HEK293 (cell line): ENCODE results near the gene SMIM7.

Experiments used
- BCL11B ChIP-seq: fragments of 450-650 bp; formaldehyde crosslinking; IDR thresholded peaks from 2 replicates; pipeline ENCODE4 v1.5.1; 2016; ENCODE audit warnings: low read depth, missing biosample characterization, missing genetic modification characterization
- EGR2 ChIP-seq: fragments of 450-650 bp; formaldehyde crosslinking; IDR thresholded peaks from 2 replicates; pipeline ENCODE4 v1.5.1; 2016; ENCODE audit warnings: low read depth, missing biosample characterization, missing genetic modification characterization
- GLI4 ChIP-seq: fragments of 450-650 bp; formaldehyde crosslinking; IDR thresholded peaks from 2 replicates; pipeline ENCODE4 v1.5.1; 2016; ENCODE audit warnings: missing biosample characterization, missing genetic modification characterization
- GLIS2 ChIP-seq: fragments of 450-650 bp; formaldehyde crosslinking; IDR thresholded peaks from 2 replicates; pipeline ENCODE4 v1.5.1; 2016; ENCODE audit warnings: missing biosample characterization, missing genetic modification characterization
- KLF16 ChIP-seq: fragments of 450-650 bp; formaldehyde crosslinking; IDR thresholded peaks from 2 replicates; pipeline ENCODE4 v1.5.1; 2017; ENCODE audit warnings: missing biosample characterization, missing genetic modification characterization
- OSR2 ChIP-seq: fragments of 450-650 bp; formaldehyde crosslinking; IDR thresholded peaks from 2 replicates; pipeline ENCODE4 v1.5.1; 2016; ENCODE audit warnings: missing biosample characterization, missing genetic modification characterization
- YY1 ChIP-seq: fragments of 450-650 bp; formaldehyde crosslinking; IDR thresholded peaks from 2 replicates; pipeline ENCODE4 v1.5.1; 2018; ENCODE audit warnings: missing biosample characterization, missing genetic modification characterization
- ZBTB20 ChIP-seq: fragments of 450-650 bp; formaldehyde crosslinking; IDR thresholded peaks from 2 replicates; pipeline ENCODE4 v1.5.1; 2016; ENCODE audit warnings: missing biosample characterization, missing genetic modification characterization
- ZBTB7A ChIP-seq: fragments of 450-650 bp; formaldehyde crosslinking; IDR thresholded peaks from 2 replicates; pipeline ENCODE4 v1.5.1; 2016; ENCODE audit warnings: low read depth, missing biosample characterization, missing genetic modification characterization
- ZNF146 ChIP-seq: fragments of 450-650 bp; formaldehyde crosslinking; IDR thresholded peaks from 2 replicates; pipeline ENCODE4 v1.5.1; 2016; ENCODE audit warnings: missing biosample characterization, missing genetic modification characterization
- ZNF221 ChIP-seq: fragments of 450-650 bp; formaldehyde crosslinking; IDR thresholded peaks from 2 replicates; pipeline ENCODE4 v1.5.1; 2017; ENCODE audit warnings: missing biosample characterization, missing genetic modification characterization, borderline replicate concordance
- ZNF23 ChIP-seq: fragments of 450-650 bp; formaldehyde crosslinking; IDR thresholded peaks from 2 replicates; pipeline ENCODE4 v1.5.1; 2016; ENCODE audit warnings: missing biosample characterization, missing genetic modification characterization, borderline replicate concordance
- ZNF341 ChIP-seq: fragments of 450-650 bp; formaldehyde crosslinking; IDR thresholded peaks from 2 replicates; pipeline ENCODE4; 2016; ENCODE audit warnings: low read depth, missing biosample characterization, missing genetic modification characterization
- ZNF391 ChIP-seq: fragments of 450-650 bp; formaldehyde crosslinking; IDR thresholded peaks from 2 replicates; pipeline ENCODE4 v1.5.1; 2016; ENCODE audit warnings: low read depth, missing biosample characterization, missing genetic modification characterization, borderline replicate concordance
- ZNF394 ChIP-seq: fragments of 450-650 bp; formaldehyde crosslinking; IDR thresholded peaks from 2 replicates; pipeline ENCODE4 v1.5.1; 2016; ENCODE audit warnings: missing biosample characterization, missing genetic modification characterization, mild to moderate bottlenecking, moderate library complexity, borderline replicate concordance
- ZNF501 ChIP-seq: fragments of 450-650 bp; formaldehyde crosslinking; IDR thresholded peaks from 2 replicates; pipeline ENCODE4 v1.5.1; 2016; ENCODE audit warnings: missing biosample characterization, missing genetic modification characterization
- ZNF600 ChIP-seq: fragments of 450-650 bp; formaldehyde crosslinking; IDR thresholded peaks from 2 replicates; pipeline ENCODE4 v1.5.1; 2016; ENCODE audit warnings: missing biosample characterization, missing genetic modification characterization
- ZNF623 ChIP-seq: fragments of 450-650 bp; formaldehyde crosslinking; IDR thresholded peaks from 2 replicates; pipeline ENCODE4 v1.5.1; 2016; ENCODE audit warnings: missing biosample characterization, missing genetic modification characterization
- TF ChIP-seq, protein P1 (sequence below): fragments of 450-650 bp; formaldehyde crosslinking; IDR thresholded peaks from 2 replicates; pipeline ENCODE4 v1.5.1; 2016; ENCODE audit warnings: missing biosample characterization, missing genetic modification characterization
- TF ChIP-seq, protein P2 (sequence below): fragments of 450-650 bp; formaldehyde crosslinking; IDR thresholded peaks from 2 replicates; pipeline ENCODE4 v1.5.1; 2016; ENCODE audit warnings: missing biosample characterization, missing genetic modification characterization
- TF ChIP-seq, protein P3 (sequence below): fragments of 450-650 bp; formaldehyde crosslinking; IDR thresholded peaks from 2 replicates; pipeline ENCODE4 v1.5.1; 2016; ENCODE audit warnings: missing biosample characterization, missing genetic modification characterization
- TF ChIP-seq, protein P4 (sequence below): fragments of 450-650 bp; formaldehyde crosslinking; IDR thresholded peaks from 2 replicates; pipeline ENCODE4 v1.5.1; 2016; ENCODE audit warnings: missing biosample characterization, missing genetic modification characterization, borderline replicate concordance
- TF ChIP-seq, protein P5 (sequence below): fragments of 450-650 bp; formaldehyde crosslinking; IDR thresholded peaks from 2 replicates; pipeline ENCODE4 v1.5.1; 2016; ENCODE audit warnings: missing biosample characterization, missing genetic modification characterization
- TF ChIP-seq, protein P6 (sequence below): fragments of 450-650 bp; formaldehyde crosslinking; IDR thresholded peaks from 2 replicates; pipeline ENCODE4 v1.5.1; 2016; ENCODE audit warnings: missing biosample characterization, missing genetic modification characterization

The SMIM7 gene

DNA sequence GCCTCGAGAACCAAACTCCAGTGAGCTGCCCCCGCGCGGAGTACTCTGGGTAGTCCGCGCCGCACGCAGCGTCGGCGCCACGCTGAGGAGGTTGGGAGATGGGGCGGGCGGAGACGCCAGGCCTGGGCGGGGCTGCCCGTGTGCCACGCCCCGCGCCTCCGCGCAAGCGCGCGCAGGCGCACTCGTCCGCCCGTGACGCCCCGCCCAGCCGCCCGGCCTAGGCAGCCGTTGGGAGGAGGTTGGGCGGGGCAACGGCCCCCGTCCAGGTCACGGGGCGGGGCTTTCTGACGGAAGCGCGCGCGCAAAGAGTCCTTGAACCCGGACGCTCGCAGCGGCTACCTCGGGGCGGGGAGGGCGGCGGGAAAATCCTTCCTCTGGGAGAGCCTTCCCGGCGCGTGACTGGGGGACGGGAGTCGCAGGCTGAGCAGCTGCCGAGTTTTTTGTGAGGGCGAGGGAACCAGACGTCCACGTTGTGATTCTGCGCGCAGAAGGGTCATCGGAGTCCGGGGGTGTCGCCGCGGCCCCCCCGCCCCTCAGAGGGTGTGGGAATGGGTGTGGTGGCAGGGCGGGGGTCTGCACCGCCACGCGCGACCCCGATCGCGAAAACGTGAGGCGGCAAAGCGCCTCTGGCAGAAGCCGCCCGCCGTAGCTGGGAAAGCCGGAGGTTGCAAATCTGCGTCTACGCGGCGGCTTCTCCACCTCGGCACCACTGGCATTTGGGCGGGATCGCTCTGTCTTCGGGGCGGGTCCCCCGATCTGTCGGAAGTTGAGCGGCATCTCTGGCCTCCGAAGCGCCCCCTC lies 31.6 kb downstream of the SMIM7 start, which contains the start of gene MED26 (continued):
- TF ChIP-seq, protein P1, sequence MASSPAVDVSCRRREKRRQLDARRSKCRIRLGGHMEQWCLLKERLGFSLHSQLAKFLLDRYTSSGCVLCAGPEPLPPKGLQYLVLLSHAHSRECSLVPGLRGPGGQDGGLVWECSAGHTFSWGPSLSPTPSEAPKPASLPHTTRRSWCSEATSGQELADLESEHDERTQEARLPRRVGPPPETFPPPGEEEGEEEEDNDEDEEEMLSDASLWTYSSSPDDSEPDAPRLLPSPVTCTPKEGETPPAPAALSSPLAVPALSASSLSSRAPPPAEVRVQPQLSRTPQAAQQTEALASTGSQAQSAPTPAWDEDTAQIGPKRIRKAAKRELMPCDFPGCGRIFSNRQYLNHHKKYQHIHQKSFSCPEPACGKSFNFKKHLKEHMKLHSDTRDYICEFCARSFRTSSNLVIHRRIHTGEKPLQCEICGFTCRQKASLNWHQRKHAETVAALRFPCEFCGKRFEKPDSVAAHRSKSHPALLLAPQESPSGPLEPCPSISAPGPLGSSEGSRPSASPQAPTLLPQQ (tag by site-specific recombination) = peak; percentile 58; the same call in 1 of the 2 replicates
- peak; percentile 38; the same call in 1 of the 2 replicates for TF ChIP-seq ZNF146
- TF ChIP-seq EGR2 (tag by site-specific recombination) = peak; percentile 42; the same call in 1 of the 2 replicates
- TF ChIP-seq ZNF391 (tag by site-specific recombination) = peak; percentile 78; the same call in 1 of the 2 replicates
- peak; percentile 34; the same call in 1 of the 2 replicates for TF ChIP-seq ZBTB20 (tag by site-specific recombination)
- peak; percentile 82 for TF ChIP-seq KLF16 (tag by site-specific recombination)
- peak; percentile 22; the same call in 1 of the 2 replicates for TF ChIP-seq ZNF221 (tag by site-specific recombination)
- TF ChIP-seq, protein P2, sequence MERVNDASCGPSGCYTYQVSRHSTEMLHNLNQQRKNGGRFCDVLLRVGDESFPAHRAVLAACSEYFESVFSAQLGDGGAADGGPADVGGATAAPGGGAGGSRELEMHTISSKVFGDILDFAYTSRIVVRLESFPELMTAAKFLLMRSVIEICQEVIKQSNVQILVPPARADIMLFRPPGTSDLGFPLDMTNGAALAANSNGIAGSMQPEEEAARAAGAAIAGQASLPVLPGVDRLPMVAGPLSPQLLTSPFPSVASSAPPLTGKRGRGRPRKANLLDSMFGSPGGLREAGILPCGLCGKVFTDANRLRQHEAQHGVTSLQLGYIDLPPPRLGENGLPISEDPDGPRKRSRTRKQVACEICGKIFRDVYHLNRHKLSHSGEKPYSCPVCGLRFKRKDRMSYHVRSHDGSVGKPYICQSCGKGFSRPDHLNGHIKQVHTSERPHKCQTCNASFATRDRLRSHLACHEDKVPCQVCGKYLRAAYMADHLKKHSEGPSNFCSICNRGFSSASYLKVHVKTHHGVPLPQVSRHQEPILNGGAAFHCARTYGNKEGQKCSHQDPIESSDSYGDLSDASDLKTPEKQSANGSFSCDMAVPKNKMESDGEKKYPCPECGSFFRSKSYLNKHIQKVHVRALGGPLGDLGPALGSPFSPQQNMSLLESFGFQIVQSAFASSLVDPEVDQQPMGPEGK (tag by site-specific recombination) = peak; percentile 97
- TF ChIP-seq, protein P3, sequence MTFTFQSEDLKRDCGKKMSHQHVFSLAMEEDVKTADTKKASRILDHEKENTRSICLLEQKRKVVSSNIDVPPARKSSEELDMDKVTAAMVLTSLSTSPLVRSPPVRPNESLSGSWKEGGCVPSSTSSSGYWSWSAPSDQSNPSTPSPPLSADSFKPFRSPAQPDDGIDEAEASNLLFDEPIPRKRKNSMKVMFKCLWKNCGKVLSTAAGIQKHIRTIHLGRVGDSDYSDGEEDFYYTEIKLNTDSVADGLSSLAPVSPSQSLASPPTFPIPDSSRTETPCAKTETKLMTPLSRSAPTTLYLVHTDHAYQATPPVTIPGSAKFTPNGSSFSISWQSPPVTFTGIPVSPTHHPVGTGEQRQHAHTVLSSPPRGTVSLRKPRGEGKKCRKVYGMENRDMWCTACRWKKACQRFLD (tag by site-specific recombination) = no peak
- peak; percentile 69 for TF ChIP-seq ZNF600 (tag by site-specific recombination)
- TF ChIP-seq ZNF394 (tag by site-specific recombination) = peak; percentile 81; the same call in 1 of the 2 replicates
- TF ChIP-seq ZNF501 (tag by site-specific recombination) = peak; percentile 80; the same call in 1 of the 2 replicates
- TF ChIP-seq YY1 (tag by site-specific recombination) = peak; percentile 38; the same call in 1 of the 2 replicates
- TF ChIP-seq ZBTB7A = peak; percentile 96
- TF ChIP-seq ZNF23 (tag by site-specific recombination) = no peak
- TF ChIP-seq ZNF341 (tag by site-specific recombination) = peak; percentile 58
- peak; percentile 27; the same call in 1 of the 2 replicates for TF ChIP-seq ZNF623
- peak; percentile 73; the same call in 1 of the 2 replicates for TF ChIP-seq GLIS2 (tag by site-specific recombination)
- peak; percentile 53; the same call in 1 of the 2 replicates for TF ChIP-seq GLI4
- TF ChIP-seq, protein P4, sequence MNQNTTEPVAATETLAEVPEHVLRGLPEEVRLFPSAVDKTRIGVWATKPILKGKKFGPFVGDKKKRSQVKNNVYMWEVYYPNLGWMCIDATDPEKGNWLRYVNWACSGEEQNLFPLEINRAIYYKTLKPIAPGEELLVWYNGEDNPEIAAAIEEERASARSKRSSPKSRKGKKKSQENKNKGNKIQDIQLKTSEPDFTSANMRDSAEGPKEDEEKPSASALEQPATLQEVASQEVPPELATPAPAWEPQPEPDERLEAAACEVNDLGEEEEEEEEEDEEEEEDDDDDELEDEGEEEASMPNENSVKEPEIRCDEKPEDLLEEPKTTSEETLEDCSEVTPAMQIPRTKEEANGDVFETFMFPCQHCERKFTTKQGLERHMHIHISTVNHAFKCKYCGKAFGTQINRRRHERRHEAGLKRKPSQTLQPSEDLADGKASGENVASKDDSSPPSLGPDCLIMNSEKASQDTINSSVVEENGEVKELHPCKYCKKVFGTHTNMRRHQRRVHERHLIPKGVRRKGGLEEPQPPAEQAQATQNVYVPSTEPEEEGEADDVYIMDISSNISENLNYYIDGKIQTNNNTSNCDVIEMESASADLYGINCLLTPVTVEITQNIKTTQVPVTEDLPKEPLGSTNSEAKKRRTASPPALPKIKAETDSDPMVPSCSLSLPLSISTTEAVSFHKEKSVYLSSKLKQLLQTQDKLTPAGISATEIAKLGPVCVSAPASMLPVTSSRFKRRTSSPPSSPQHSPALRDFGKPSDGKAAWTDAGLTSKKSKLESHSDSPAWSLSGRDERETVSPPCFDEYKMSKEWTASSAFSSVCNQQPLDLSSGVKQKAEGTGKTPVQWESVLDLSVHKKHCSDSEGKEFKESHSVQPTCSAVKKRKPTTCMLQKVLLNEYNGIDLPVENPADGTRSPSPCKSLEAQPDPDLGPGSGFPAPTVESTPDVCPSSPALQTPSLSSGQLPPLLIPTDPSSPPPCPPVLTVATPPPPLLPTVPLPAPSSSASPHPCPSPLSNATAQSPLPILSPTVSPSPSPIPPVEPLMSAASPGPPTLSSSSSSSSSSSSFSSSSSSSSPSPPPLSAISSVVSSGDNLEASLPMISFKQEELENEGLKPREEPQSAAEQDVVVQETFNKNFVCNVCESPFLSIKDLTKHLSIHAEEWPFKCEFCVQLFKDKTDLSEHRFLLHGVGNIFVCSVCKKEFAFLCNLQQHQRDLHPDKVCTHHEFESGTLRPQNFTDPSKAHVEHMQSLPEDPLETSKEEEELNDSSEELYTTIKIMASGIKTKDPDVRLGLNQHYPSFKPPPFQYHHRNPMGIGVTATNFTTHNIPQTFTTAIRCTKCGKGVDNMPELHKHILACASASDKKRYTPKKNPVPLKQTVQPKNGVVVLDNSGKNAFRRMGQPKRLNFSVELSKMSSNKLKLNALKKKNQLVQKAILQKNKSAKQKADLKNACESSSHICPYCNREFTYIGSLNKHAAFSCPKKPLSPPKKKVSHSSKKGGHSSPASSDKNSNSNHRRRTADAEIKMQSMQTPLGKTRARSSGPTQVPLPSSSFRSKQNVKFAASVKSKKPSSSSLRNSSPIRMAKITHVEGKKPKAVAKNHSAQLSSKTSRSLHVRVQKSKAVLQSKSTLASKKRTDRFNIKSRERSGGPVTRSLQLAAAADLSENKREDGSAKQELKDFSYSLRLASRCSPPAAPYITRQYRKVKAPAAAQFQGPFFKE = 0 out of 2 replicates have a peak, but pooled peaks have one; percentile 48
- TF ChIP-seq OSR2 (tag by site-specific recombination) = no peak
- TF ChIP-seq, protein P5, sequence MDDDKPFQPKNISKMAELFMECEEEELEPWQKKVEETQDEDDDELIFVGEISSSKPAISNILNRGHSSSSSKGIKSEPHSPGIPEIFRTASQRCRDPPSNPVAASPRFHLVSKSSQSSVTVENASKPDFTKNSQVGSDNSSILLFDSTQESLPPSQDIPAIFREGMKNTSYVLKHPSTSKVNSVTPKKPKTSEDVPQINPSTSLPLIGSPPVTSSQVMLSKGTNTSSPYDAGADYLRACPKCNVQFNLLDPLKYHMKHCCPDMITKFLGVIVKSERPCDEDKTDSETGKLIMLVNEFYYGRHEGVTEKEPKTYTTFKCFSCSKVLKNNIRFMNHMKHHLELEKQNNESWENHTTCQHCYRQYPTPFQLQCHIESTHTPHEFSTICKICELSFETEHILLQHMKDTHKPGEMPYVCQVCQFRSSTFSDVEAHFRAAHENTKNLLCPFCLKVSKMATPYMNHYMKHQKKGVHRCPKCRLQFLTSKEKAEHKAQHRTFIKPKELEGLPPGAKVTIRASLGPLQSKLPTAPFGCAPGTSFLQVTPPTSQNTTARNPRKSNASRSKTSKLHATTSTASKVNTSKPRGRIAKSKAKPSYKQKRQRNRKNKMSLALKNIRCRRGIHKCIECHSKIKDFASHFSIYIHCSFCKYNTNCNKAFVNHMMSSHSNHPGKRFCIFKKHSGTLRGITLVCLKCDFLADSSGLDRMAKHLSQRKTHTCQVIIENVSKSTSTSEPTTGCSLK (tag by site-specific recombination) = no peak
- TF ChIP-seq, protein P6, sequence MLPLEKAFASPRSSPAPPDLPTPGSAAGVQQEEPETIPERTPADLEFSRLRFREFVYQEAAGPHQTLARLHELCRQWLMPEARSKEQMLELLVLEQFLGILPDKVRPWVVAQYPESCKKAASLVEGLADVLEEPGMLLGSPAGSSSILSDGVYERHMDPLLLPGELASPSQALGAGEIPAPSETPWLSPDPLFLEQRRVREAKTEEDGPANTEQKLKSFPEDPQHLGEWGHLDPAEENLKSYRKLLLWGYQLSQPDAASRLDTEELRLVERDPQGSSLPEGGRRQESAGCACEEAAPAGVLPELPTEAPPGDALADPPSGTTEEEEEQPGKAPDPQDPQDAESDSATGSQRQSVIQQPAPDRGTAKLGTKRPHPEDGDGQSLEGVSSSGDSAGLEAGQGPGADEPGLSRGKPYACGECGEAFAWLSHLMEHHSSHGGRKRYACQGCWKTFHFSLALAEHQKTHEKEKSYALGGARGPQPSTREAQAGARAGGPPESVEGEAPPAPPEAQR (tag by site-specific recombination) = 0 out of 2 replicates have a peak, but pooled peaks have one; percentile 7
- peak; percentile 89 for TF ChIP-seq BCL11B (tag by site-specific recombination)
